ENCODE data around the gene DCUN1D3. TPM values are rescaled to one million over a fixed set of nuclear protein-coding genes. Genes with fewer than 3 reads are reported as not detected.
A peak's percentile ranks its signal among the peaks of the same experiment; 100 is the strongest.

Gene DCUN1D3
- total and polyA plus RNA-seq, 8 donors: 1.4 to 25.7 (median 7.7) TPM

- Histone ChIP-seq H3K27me3 (no peaks in the 10 kb centered on the region), H3K4me3 (no peak overlapping the region), H3K9me3 (no peaks in the 10 kb centered on the region), H3K4me1 (peaks cover 16 to 33% (median 23%) of the 10 kb centered on the region in 4 donors), H3K27ac (no peak overlapping the region), H3K36me3 (peaks cover 18 to 62% (median 48%) of the 10 kb centered on the region in 4 donors)
- no peak for DNase-seq
- intact Hi-C loops (cut with DNase I; ENCODE audit: low total_unique reads): loop anchor here (10.0 kb wide), 1 partner anchor 48 kb away; the partner anchor contains the start of genes DCUN1D3 and LYRM1
- WGBS, 5 donors: 61 to 82% (median 67%) methylated on average over 2 of the region's 2 CpGs
- TF ChIP-seq POLR2A (IDR thresholded peaks at IDR 0.05): no peak
- TF ChIP-seq POLR2AphosphoS5 (IDR thresholded peaks at IDR 0.05): no peak
- no peak for TF ChIP-seq CTCF (IDR thresholded peaks at IDR 0.05)
- no peak for TF ChIP-seq EP300 (IDR thresholded peaks at IDR 0.05)
Measured at GRCh38 chr16:20857281-20857680, 42.9 kb downstream of the DCUN1D3 start.

- no peaks in the 10 kb centered on the region for H3K9me3 ChIP-seq
- no peak for DNase-seq
- TF ChIP-seq POLR2A (IDR thresholded peaks at IDR 0.05) (no peak), POLR2AphosphoS5 (IDR thresholded peaks at IDR 0.05) (no peak), EP300 (IDR thresholded peaks at IDR 0.05) (no peak), CTCF (IDR thresholded peaks at IDR 0.05) (no peak)
- no peak overlapping the region for H3K4me3 ChIP-seq
- intact Hi-C loops (cut with DNase I; ENCODE audit: low total_unique reads): loop anchor here (10.0 kb wide), 1 partner anchor 50 kb away; the partner anchor contains the start of genes DCUN1D3 and LYRM1
- peaks cover 35 to 53% (median 44%) of the 10 kb centered on the region in 4 donors for H3K4me1 ChIP-seq
- no peaks in the 10 kb centered on the region for H3K27me3 ChIP-seq
- no peak overlapping the region for H3K27ac ChIP-seq
- WGBS, 5 donors: 93 to 98% (median 94%) methylated on average over 2 of the region's 2 CpGs
- H3K36me3 ChIP-seq: peaks cover 6 to 39% (median 25%) of the 10 kb centered on the region in 4 donors
Measured at GRCh38 chr16:20854963-20855362, 45.2 kb downstream of the DCUN1D3 start.

- Histone ChIP-seq H3K27me3 (no peaks in the 10 kb centered on the region), H3K4me1 (peaks cover 36 to 51% (median 44%) of the 10 kb centered on the region in 4 donors), H3K4me3 (no peak overlapping the region), H3K36me3 (peaks cover 6 to 30% (median 19%) of the 10 kb centered on the region in 4 donors), H3K27ac (peak overlapping the region in 1 of 5 donors; percentile 80), H3K9me3 (no peaks in the 10 kb centered on the region)
- no peak for TF ChIP-seq EP300 (IDR thresholded peaks at IDR 0.05)
- TF ChIP-seq POLR2AphosphoS5 (IDR thresholded peaks at IDR 0.05): no peak
- no peak for TF ChIP-seq POLR2A (IDR thresholded peaks at IDR 0.05)
- no peak for TF ChIP-seq CTCF (IDR thresholded peaks at IDR 0.05)
- 80 to 91% (median 88%) methylated on average over 3 of the region's 3 CpGs for WGBS, 5 donors
- intact Hi-C loops (cut with DNase I; ENCODE audit: low total_unique reads): loop anchor here (10.0 kb wide), 1 partner anchor 51 kb away; the partner anchor contains the start of genes DCUN1D3 and LYRM1
- no peak for DNase-seq
Measured at GRCh38 chr16:20853981-20854620, 46.1 kb downstream of the DCUN1D3 start.

- Histone ChIP-seq H3K9me3 (no peaks in the 10 kb centered on the region), H3K27ac (peak overlapping the region in 4 of 5 donors; percentile 11 to 80 (median 76)), H3K4me3 (no peak overlapping the region), H3K36me3 (peaks cover 6 to 28% (median 19%) of the 10 kb centered on the region in 4 donors), H3K4me1 (peaks cover 36 to 49% (median 44%) of the 10 kb centered on the region in 4 donors), H3K27me3 (no peaks in the 10 kb centered on the region)
- DNase-seq: no peak
- 46 to 68% (median 55%) methylated on average over 5 of the region's 5 CpGs for WGBS, 5 donors
- no peak for TF ChIP-seq EP300 (IDR thresholded peaks at IDR 0.05)
- no peak for TF ChIP-seq POLR2A (IDR thresholded peaks at IDR 0.05)
- peak in 1 of 3 donors; percentile 53 for TF ChIP-seq POLR2AphosphoS5 (IDR thresholded peaks at IDR 0.05)
- no peak for TF ChIP-seq CTCF (IDR thresholded peaks at IDR 0.05)
- intact Hi-C loops (cut with DNase I; ENCODE audit: low total_unique reads): loop anchor here (10.0 kb wide), 1 partner anchor 52 kb away; the partner anchor contains the start of genes DCUN1D3 and LYRM1
Measured at GRCh38 chr16:20853143-20853542, 47.0 kb downstream of the DCUN1D3 start.
